Brain microvascular endothelial cell (primary cell): ENCODE measurements around the gene B4GALNT4.
"Not testable (repeated sequence)": the region's sequence is repeated elsewhere in the genome, so short reads cannot be mapped to it uniquely, and the experiment has no call there.

Experiments
- DNase-seq: peaks from one replicate; pipeline ENCODE4 v3.0.0-alpha.2; 2020
- H3K27ac ChIP-seq: fragments of 250-450 bp; sonication (Bioruptor Pico); 2 replicates; pipeline ENCODE4 v1.5.1; 2020; ENCODE audit warnings: mild to moderate bottlenecking, moderate library complexity
- H3K27me3 ChIP-seq: fragments of 250-450 bp; sonication (Bioruptor Pico); replicated peaks from 2 replicates; pipeline ENCODE4 v1.5.1; 2020; ENCODE audit warnings: mild to moderate bottlenecking
- H3K36me3 ChIP-seq: fragments of 250-450 bp; sonication (Bioruptor Pico); replicated peaks from 2 replicates; pipeline ENCODE4 v1.5.1; 2020; ENCODE audit warnings: mild to moderate bottlenecking
- H3K4me3 ChIP-seq: 2 replicates; pipeline ENCODE4 v1.5.1; 2011; ENCODE audit warnings: low read depth, mild to moderate bottlenecking, control low read depth, low read length, moderate library complexity
- in situ Hi-C: cut with HindIII; loops from 2 replicates; pipeline ENCODE4 v1.10.0; 2017; ENCODE audit warnings: low sequenced_read_pairs, low pct_ligation_motif_present
- TF ChIP-seq, protein P1 (sequence below): IDR thresholded peaks from 2 replicates; pipeline ENCODE4 v1.5.1; 2011; ENCODE audit warnings: low read depth, mild to moderate bottlenecking, moderate library complexity, low read length, control low read depth, inconsistent platforms; ENCODE audit errors: missing control alignments

B4GALNT4 gene

DNA sequence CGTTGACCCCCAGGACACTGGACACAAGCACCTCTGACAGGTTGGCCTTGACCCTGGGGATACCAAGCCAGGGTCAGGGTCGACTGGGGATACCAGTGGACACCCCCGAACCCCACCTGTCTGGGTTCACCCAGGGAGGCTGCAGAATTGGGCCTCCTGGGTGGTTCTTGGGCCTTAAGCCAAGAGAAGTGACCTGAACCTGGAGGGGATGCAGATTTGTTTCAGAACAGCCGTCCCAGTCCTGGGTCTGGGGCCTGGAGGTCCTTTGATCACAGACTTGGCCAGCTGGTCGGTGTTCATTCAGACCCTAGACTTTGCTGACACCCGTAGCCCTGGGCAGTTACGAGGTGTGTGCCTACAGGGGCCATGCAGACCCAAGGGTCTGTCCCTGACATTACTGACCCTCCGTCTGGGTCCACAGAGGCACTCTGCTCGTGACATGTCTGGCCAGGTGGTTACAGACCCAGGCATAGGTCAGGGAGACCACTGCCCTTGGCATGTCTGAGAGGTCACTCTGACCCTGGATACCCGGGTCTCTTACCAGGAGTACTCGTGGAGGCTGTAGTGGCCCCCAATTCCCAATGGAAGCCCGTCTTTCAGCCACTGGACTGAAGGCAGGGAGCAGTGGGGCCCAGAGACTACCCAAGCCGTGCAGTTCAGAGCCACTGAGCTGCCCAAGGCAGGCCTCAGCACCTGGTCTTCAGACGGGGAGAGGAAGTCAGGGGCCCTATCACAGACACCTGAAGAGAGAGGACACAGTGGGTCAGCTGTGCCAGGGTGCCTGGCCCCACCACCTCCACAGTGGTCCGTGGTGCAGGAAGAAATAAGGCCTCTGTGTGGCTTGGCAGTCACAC is 39.1 kb downstream of the B4GALNT4 start:
- no peak for DNase-seq
- Histone ChIP-seq H3K4me3 (no peak overlapping the region), H3K27me3 (no peaks in the 10 kb centered on the region), H3K36me3 (no peaks in the 10 kb centered on the region), H3K27ac (no peak overlapping the region)
- TF ChIP-seq, protein P1, sequence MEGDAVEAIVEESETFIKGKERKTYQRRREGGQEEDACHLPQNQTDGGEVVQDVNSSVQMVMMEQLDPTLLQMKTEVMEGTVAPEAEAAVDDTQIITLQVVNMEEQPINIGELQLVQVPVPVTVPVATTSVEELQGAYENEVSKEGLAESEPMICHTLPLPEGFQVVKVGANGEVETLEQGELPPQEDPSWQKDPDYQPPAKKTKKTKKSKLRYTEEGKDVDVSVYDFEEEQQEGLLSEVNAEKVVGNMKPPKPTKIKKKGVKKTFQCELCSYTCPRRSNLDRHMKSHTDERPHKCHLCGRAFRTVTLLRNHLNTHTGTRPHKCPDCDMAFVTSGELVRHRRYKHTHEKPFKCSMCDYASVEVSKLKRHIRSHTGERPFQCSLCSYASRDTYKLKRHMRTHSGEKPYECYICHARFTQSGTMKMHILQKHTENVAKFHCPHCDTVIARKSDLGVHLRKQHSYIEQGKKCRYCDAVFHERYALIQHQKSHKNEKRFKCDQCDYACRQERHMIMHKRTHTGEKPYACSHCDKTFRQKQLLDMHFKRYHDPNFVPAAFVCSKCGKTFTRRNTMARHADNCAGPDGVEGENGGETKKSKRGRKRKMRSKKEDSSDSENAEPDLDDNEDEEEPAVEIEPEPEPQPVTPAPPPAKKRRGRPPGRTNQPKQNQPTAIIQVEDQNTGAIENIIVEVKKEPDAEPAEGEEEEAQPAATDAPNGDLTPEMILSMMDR, result no peak
- in situ Hi-C loops, result no loop called here

DNA sequence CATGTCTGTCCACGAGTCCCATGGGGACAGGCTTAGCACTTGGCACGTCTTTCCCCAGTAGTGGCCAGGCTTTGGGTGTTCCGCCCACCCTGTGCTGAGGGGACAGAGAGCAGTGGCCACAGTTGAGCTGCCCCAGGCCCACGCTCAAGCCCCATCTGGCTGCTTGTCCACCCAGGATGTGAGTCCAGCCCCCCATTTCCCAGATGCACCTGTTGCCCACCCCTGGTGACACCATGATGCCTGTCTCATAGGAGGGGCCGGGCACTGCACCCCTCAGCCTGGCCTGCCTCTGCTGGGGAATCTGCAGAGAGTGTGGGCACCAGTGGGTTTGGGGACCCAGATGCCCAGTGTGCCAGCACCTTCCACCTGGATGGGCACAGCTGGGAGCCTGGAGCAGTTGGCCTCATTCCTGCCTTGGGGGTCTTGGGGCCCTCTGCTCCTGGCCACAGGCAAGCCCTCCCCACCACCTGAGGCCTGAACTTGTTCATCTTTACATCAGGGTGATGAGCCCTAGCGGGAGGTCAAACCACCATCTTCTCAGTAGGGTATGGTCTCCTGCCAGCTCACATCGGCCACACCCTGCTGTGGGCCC is 39.8 kb downstream of the B4GALNT4 start:
- DNase-seq, result no peak
- in situ Hi-C loops, result no loop called here
- TF ChIP-seq, protein P1, result no peak

DNA sequence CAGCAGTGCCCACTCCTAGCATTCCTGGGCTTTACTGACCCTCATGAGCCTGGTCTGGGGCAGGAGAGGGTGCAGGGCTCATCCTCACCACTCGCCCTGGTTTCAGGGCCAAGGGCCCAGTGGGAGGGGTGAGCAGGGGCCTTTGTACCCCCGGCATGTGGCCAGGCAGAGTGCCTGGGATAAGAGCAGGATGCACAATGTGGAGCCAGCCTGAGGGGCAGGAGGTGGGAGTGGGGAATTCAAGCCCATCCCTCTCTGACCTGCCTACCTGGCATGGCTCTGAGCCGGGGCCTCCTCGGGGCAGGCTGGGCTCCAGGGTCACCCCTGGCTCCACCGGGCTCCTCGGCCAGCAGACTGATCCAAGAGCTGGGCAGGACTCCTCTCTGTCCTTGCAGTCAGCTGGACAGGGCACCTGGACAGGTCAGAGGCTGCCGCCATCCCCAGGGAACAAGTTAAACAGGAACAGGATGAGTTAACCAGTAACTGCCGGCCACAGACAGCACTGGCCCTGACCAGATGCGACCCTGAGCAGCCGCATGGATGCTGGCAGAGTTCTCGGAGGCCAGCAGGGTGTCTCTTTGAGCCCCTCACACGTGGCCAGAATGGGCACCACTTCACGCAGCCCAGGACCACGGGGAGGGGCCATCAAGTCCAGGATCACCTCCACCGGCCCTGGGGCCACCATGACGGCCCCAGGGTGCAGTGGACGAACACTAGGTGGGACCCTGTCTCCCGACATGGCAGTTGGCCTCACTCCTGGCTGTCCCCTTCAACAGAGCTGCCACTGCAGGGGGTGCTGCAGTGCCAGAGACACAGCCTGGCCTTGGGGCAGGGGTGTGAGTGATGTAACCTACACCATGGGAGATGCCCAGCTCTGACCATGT is 40.5 kb downstream of the B4GALNT4 start:
- no peak overlapping the region for H3K27ac ChIP-seq

More for the DNA sequence above, 39.8 kb downstream of the B4GALNT4 start:
- Histone ChIP-seq H3K4me3 (no peak overlapping the region), H3K27ac (no peak overlapping the region), H3K27me3 (no peaks in the 10 kb centered on the region), H3K36me3 (no peaks in the 10 kb centered on the region)

DNA sequence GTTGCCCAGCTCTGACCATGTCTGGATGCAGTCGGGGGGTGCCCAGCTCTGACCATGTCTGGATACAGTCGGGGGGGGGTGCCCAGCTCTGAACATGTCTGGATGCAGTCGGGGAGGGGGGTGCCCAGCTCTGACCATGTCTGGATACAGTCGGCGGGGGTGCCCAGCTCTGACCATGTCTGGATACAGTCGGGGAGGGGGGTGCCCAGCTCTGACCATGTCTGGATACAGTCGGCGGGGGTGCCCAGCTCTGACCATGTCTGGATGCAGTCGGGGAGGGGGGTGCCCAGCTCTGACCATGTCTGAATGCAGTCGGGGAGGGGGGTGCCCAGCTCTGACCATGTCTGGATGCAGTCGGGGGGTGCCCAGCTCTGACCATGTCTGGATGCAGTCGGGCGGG is 41.4 kb downstream of the B4GALNT4 start:
- H3K36me3 ChIP-seq, in situ Hi-C loops, H3K27me3 ChIP-seq, H3K4me3 ChIP-seq, DNase-seq, H3K27ac ChIP-seq: not testable (repeated sequence)

More for the DNA sequence above, 40.5 kb downstream of the B4GALNT4 start:
- Histone ChIP-seq H3K36me3 (no peaks in the 10 kb centered on the region), H3K27me3 (no peaks in the 10 kb centered on the region), H3K4me3 (no peak overlapping the region)
- in situ Hi-C loops, result no loop called here
- no peak for DNase-seq
- TF ChIP-seq, protein P1, result no peak

DNA sequence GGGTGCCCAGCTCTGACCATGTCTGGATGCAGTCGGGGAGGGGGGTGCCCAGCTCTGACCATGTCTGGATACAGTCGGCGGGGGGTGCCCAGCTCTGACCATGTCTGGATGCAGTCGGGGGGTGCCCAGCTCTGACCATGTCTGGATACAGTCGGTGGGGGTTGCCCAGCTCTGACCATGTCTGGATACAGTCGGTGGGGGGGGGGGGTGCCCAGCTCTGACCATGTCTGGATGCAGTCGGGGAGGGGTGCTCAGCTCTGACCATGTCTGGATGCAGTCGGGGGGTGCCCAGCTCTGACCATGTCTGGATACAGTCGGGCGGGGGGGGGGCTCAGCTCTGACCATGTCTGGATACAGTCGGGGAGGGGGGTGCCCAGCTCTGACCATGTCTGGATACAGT is 42.2 kb downstream of the B4GALNT4 start:
- in situ Hi-C loops, DNase-seq, H3K27me3 ChIP-seq, H3K36me3 ChIP-seq, H3K4me3 ChIP-seq, H3K27ac ChIP-seq: not testable (repeated sequence)

GRCh38 chr11:412641-413119 is 43.4 kb downstream of the B4GALNT4 start:
- Histone ChIP-seq H3K4me3 (no peak overlapping the region), H3K36me3 (no peaks in the 10 kb centered on the region), H3K27ac (no peak overlapping the region), H3K27me3 (no peaks in the 10 kb centered on the region)
- in situ Hi-C loops, result no loop called here
- no peak for DNase-seq
- TF ChIP-seq, protein P1, result no peak
